IPS-18a (cell line): ENCODE results near the gene NOC2L.
"Not testable (repeated sequence)": the region's sequence is repeated elsewhere in the genome, so short reads cannot be mapped to it uniquely, and the experiment has no call there.

Experiments
- H3K27ac ChIP-seq: one replicate; pipeline ENCODE4 v1.5.1; 2013; ENCODE audit warnings: low read length
- H3K27me3 ChIP-seq: one replicate; pipeline ENCODE4 v1.6.1; 2013; ENCODE audit warnings: mild to moderate bottlenecking, low read length; ENCODE audit not compliant: control insufficient read depth, insufficient read depth
- H3K36me3 ChIP-seq: one replicate; pipeline ENCODE4 v1.6.1; 2013; ENCODE audit warnings: low read depth, low read length; ENCODE audit not compliant: control insufficient read depth
- H3K4me1 ChIP-seq: one replicate; pipeline ENCODE4 v1.6.1; 2013; ENCODE audit warnings: low read depth, low read length; ENCODE audit not compliant: control insufficient read depth
- H3K4me3 ChIP-seq: one replicate; pipeline ENCODE4 v1.5.1; 2013; ENCODE audit warnings: low read length
- H3K9ac ChIP-seq: one replicate; pipeline ENCODE4 v1.6.1; 2013; ENCODE audit warnings: mild to moderate bottlenecking, low read length, moderate library complexity
- H3K9me3 ChIP-seq: one replicate; pipeline ENCODE4 v1.6.1; 2013; ENCODE audit warnings: low read depth, low read length; ENCODE audit not compliant: control insufficient read depth

Gene NOC2L

GRCh38 chr1:998995-999724 lies 40.1 kb upstream of the NOC2L start:
- Histone ChIP-seq H3K4me3 (peak overlapping the region; percentile 9), H3K9me3 (no peaks in the 10 kb centered on the region), H3K36me3 (no peaks in the 10 kb centered on the region), H3K27ac (no peak overlapping the region), H3K4me1 (no peaks in the 10 kb centered on the region), H3K9ac (no peak overlapping the region), H3K27me3 (peaks cover 100% of the 10 kb centered on the region)

- H3K4me1 ChIP-seq: no peaks in the 10 kb centered on the region
- no peak overlapping the region for H3K27ac ChIP-seq
- H3K4me3 ChIP-seq: no peak overlapping the region
- H3K9me3 ChIP-seq: no peaks in the 10 kb centered on the region
- no peak overlapping the region for H3K9ac ChIP-seq
- H3K27me3 ChIP-seq: peaks cover 100% of the 10 kb centered on the region
- H3K36me3 ChIP-seq: no peaks in the 10 kb centered on the region
Observed at GRCh38 chr1:998745-998994, 39.6 kb upstream of the NOC2L start.

- no peaks in the 10 kb centered on the region for H3K9me3 ChIP-seq
- no peak overlapping the region for H3K9ac ChIP-seq
- no peaks in the 10 kb centered on the region for H3K36me3 ChIP-seq
- H3K4me1 ChIP-seq: no peaks in the 10 kb centered on the region
- H3K4me3 ChIP-seq: no peak overlapping the region
- H3K27me3 ChIP-seq: peaks cover 100% of the 10 kb centered on the region
- H3K27ac ChIP-seq: no peak overlapping the region
Observed at GRCh38 chr1:997993-998744, 39.1 kb upstream of the NOC2L start.

- Histone ChIP-seq H3K4me3 (no peak overlapping the region), H3K4me1 (no peaks in the 10 kb centered on the region), H3K9ac (no peak overlapping the region), H3K27ac (no peak overlapping the region), H3K9me3 (no peaks in the 10 kb centered on the region), H3K27me3 (peaks cover 100% of the 10 kb centered on the region), H3K36me3 (no peaks in the 10 kb centered on the region)
Observed at GRCh38 chr1:997713-997992, 38.6 kb upstream of the NOC2L start.

- H3K27me3 ChIP-seq: peaks cover 98% of the 10 kb centered on the region
- no peaks in the 10 kb centered on the region for H3K9me3 ChIP-seq
- no peak overlapping the region for H3K4me3 ChIP-seq
- H3K27ac ChIP-seq: no peak overlapping the region
- no peaks in the 10 kb centered on the region for H3K36me3 ChIP-seq
- no peaks in the 10 kb centered on the region for H3K4me1 ChIP-seq
- H3K9ac ChIP-seq: no peak overlapping the region
Observed at GRCh38 chr1:996851-997712, 38.0 kb upstream of the NOC2L start.

GRCh38 chr1:995665-996633 lies 36.9 kb upstream of the NOC2L start:
- H3K9ac ChIP-seq: no peak overlapping the region
- no peaks in the 10 kb centered on the region for H3K36me3 ChIP-seq
- H3K4me1 ChIP-seq: no peaks in the 10 kb centered on the region
- peaks cover 98% of the 10 kb centered on the region for H3K27me3 ChIP-seq
- H3K27ac ChIP-seq: no peak overlapping the region
- H3K4me3 ChIP-seq: no peak overlapping the region
- H3K9me3 ChIP-seq: no peaks in the 10 kb centered on the region

GRCh38 chr1:994546-994945 lies 35.5 kb upstream of the NOC2L start:
- H3K9ac ChIP-seq, H3K36me3 ChIP-seq, H3K9me3 ChIP-seq, H3K4me1 ChIP-seq, H3K4me3 ChIP-seq, H3K27ac ChIP-seq: not testable (repeated sequence)
- peaks cover 97% of the 10 kb centered on the region for H3K27me3 ChIP-seq

GRCh38 chr1:993379-993995 lies 34.4 kb upstream of the NOC2L start:
- Histone ChIP-seq H3K27ac (no peak overlapping the region), H3K9ac (no peak overlapping the region), H3K27me3 (peaks cover 97% of the 10 kb centered on the region), H3K4me3 (no peak overlapping the region), H3K36me3 (no peaks in the 10 kb centered on the region), H3K9me3 (no peaks in the 10 kb centered on the region), H3K4me1 (no peaks in the 10 kb centered on the region)

GRCh38 chr1:992362-992761 lies 33.3 kb upstream of the NOC2L start:
- H3K36me3 ChIP-seq: no peaks in the 10 kb centered on the region
- no peak overlapping the region for H3K4me3 ChIP-seq
- no peaks in the 10 kb centered on the region for H3K9me3 ChIP-seq
- H3K4me1 ChIP-seq: no peaks in the 10 kb centered on the region
- no peak overlapping the region for H3K27ac ChIP-seq
- no peak overlapping the region for H3K9ac ChIP-seq
- H3K27me3 ChIP-seq: peaks cover 97% of the 10 kb centered on the region

- Histone ChIP-seq H3K9ac (no peak overlapping the region), H3K36me3 (no peaks in the 10 kb centered on the region), H3K9me3 (no peaks in the 10 kb centered on the region), H3K4me3 (no peak overlapping the region), H3K27me3 (peaks cover 94% of the 10 kb centered on the region), H3K4me1 (no peaks in the 10 kb centered on the region), H3K27ac (no peak overlapping the region)
Observed at GRCh38 chr1:991895-992294, 32.8 kb upstream of the NOC2L start.

GRCh38 chr1:991275-991674 lies 32.2 kb upstream of the NOC2L start:
- not testable (repeated sequence) for H3K9ac ChIP-seq, H3K4me3 ChIP-seq, H3K36me3 ChIP-seq, H3K4me1 ChIP-seq, H3K9me3 ChIP-seq, H3K27ac ChIP-seq
- H3K27me3 ChIP-seq: peaks cover 93% of the 10 kb centered on the region
